ENCODE data around the gene PCDHGB4.

- TF ChIP-seq POLR2A (IDR thresholded peaks at IDR 0.05) (no peak), CTCF (IDR thresholded peaks at IDR 0.05) (no peak)
Observed at GRCh38 chr5:141399555-141400258, 12.2 kb downstream of the PCDHGB4 start.

Measured in uterus (tissue), 2 donors.